A549 (cell line): Measurements from ENCODE around the gene SLC24A3. TPM values are rescaled to one million over a fixed set of nuclear protein-coding genes. Genes with fewer than 3 reads are reported as not detected.

Experiments used
- ATAC-seq, 2 experiments: fragments of 200-7000 bp in 1 of 2; fragments of >200 bp in 1 of 2; cut with Nextera tagmentation in 1 of 2; cut with Tn5 transposase in 1 of 2; 3 replicates each; pipeline versions ENCODE4 v1.8.0 to v1.9.1; 2018 to 2020; ENCODE audit warnings: mild to moderate bottlenecking in 1 of 2, moderate library complexity in 1 of 2
- CTCF ChIA-PET: fragments of 300-600 bp; sonication (Branson Sonifier 250); formaldehyde crosslinking; extraction: SDS; loops from one replicate; lab custom pipeline; 2021; ENCODE audit warnings: antibody characterized with exemption, inconsistent platforms; lab: Yijun Ruan, JAX
- POLR2A ChIA-PET: fragments of 350-600 bp; formaldehyde crosslinking; extraction: SDS; loops from one replicate; lab custom pipeline; 2021; ENCODE audit warnings: antibody characterized with exemption, inconsistent platforms; lab: Yijun Ruan, JAX
- DNase-seq, 2 experiments: peaks; one replicate each; pipeline versions ENCODE4 v3.0.0 to v3.0.0-alpha.2; 2011 to 2016; ENCODE audit warnings: low read depth in 1 of 2, low spot score in 1 of 2
- FAIRE-seq: peaks from 2 replicates; lab custom pipeline; 2011; peaks lifted over from hg19 to GRCh38; lab: Jason Lieb, UNC
- H3K27ac ChIP-seq, 2 experiments: fragments of >200 bp; sonication (Bioruptor Twin); formaldehyde crosslinking; 3 replicates each; pipeline ENCODE4 v1.5.1; 2016 to 2017
- H3K4me1 ChIP-seq: fragments of >200 bp; sonication (Bioruptor Twin); formaldehyde crosslinking; 3 replicates; pipeline ENCODE4 v1.6.1; 2016
- H3K4me2 ChIP-seq: fragments of >200 bp; sonication (Bioruptor Twin); formaldehyde crosslinking; 3 replicates; pipeline ENCODE4 v1.6.1; 2016
- H3K4me3 ChIP-seq: fragments of >200 bp; sonication (Bioruptor Twin); formaldehyde crosslinking; 3 replicates; pipeline ENCODE4 v1.5.1; 2016
- H3K9me3 ChIP-seq: fragments of >200 bp; sonication (Bioruptor Twin); formaldehyde crosslinking; 3 replicates; pipeline ENCODE4 v1.6.1; 2016
- CBX2 ChIP-seq: fragments of 200-600 bp; sonication (generic); IDR thresholded peaks from 2 replicates; pipeline ENCODE4 v1.6.1; 2016; ENCODE audit warnings: low read depth, mild to moderate bottlenecking, borderline replicate concordance
- CHD2 ChIP-seq: fragments of 150-350 bp; IDR thresholded peaks from 2 replicates; pipeline ENCODE4 v1.6.1; 2014; ENCODE audit warnings: low read length; ENCODE audit not compliant: partially characterized antibody
- ESRRA ChIP-seq: fragments of 150-350 bp; IDR thresholded peaks from 2 replicates; pipeline ENCODE4 v1.6.1; 2014; ENCODE audit warnings: mild to moderate bottlenecking, low read length, borderline replicate concordance
- FOXS1 ChIP-seq: fragments of 250-450 bp; sonication (Bioruptor Pico); IDR thresholded peaks from 2 replicates; pipeline ENCODE4 v1.5.0; 2020; ENCODE audit warnings: mild to moderate bottlenecking, moderate library complexity
- GATA3 ChIP-seq: IDR thresholded peaks from 2 replicates; pipeline ENCODE4 v1.6.1; 2012; ENCODE audit warnings: borderline replicate concordance
- HMGXB4 ChIP-seq: fragments of 250-450 bp; sonication (Bioruptor Pico); IDR thresholded peaks from 2 replicates; pipeline ENCODE4 v1.5.0; 2021; ENCODE audit warnings: mild to moderate bottlenecking, moderate library complexity, borderline replicate concordance
- KDM1A ChIP-seq: fragments of 200-600 bp; sonication (generic); IDR thresholded peaks from 2 replicates; pipeline ENCODE4 v1.6.1; 2016; ENCODE audit warnings: low read depth, mild to moderate bottlenecking
- MAFK ChIP-seq: fragments of 450-650 bp; IDR thresholded peaks from 2 replicates; pipeline ENCODE4 v1.6.1; 2014; ENCODE audit not compliant: partially characterized antibody
- MAX ChIP-seq: IDR thresholded peaks from 2 replicates; pipeline ENCODE4 v1.6.1; 2012
- NPAS2 ChIP-seq: fragments of 250-450 bp; sonication (Bioruptor Pico); IDR thresholded peaks from 2 replicates; pipeline ENCODE4 v1.8.0; 2022; ENCODE audit warnings: mild to moderate bottlenecking, moderate library complexity, borderline replicate concordance
- PBX3 ChIP-seq: IDR thresholded peaks from 2 replicates; pipeline ENCODE4 v1.6.1; 2012
- POLR2AphosphoS2 ChIP-seq: conservative IDR thresholded peaks from 2 replicates; pipeline ENCODE4 v1.6.1; 2012; ENCODE audit warnings: low read length, improper control_type of control experiment, inconsistent platforms
- RCOR1 ChIP-seq: fragments of 150-350 bp; IDR thresholded peaks from 2 replicates; pipeline ENCODE4 v1.6.1; 2014; ENCODE audit warnings: antibody characterized with exemption, low read length, low read depth
- RNF2 ChIP-seq: fragments of 200-600 bp; sonication (generic); IDR thresholded peaks from 2 replicates; pipeline ENCODE4 v1.6.1; 2016; ENCODE audit warnings: low read depth, mild to moderate bottlenecking, antibody characterized with exemption, moderate library complexity, borderline replicate concordance
- ZC3H11A ChIP-seq: fragments of 450-650 bp; IDR thresholded peaks from 2 replicates; pipeline ENCODE4 v1.6.1; 2014; ENCODE audit warnings: antibody characterized with exemption, mild to moderate bottlenecking
- ZNF302 ChIP-seq: fragments of 250-450 bp; sonication (Bioruptor Pico); IDR thresholded peaks from 2 replicates; pipeline ENCODE4 v1.9.0; 2021; ENCODE audit warnings: inconsistent platforms, mild to moderate bottlenecking, moderate library complexity
- ZSCAN20 ChIP-seq: fragments of 250-450 bp; sonication (Bioruptor Pico); IDR thresholded peaks from 2 replicates; pipeline ENCODE4 v1.8.0; 2022; ENCODE audit warnings: mild to moderate bottlenecking, moderate library complexity
- WGBS: methylation state at CpG from one replicate; pipeline ENCODE4 v1.1.6; 2017; ENCODE audit errors: missing lambda C conversion rate; 5-methylcytosine and 5-hydroxymethylcytosine counted together
- polyA plus RNA-seq, 4 experiments: library from polyadenylated mRNA; depleted of rRNA in 3 of 4; stranded (reverse); fragments of >200 nt; fragmentation: RNase III in 1 of 4; extraction: RNeasy Plus Mini Kit Qiagen cat#74134 plus additional on column Dnase treatment in 1 of 4; gene quantifications; 2 replicates in 3 of 4; 3 replicates in 1 of 4; pipeline ENCODE4 v1.2.3, GENCODE V29; 2011 to 2017

SLC24A3 gene
- polyA plus RNA-seq, 2 of the 4 experiments (the other 2 are of a cell fraction): 0.08 TPM; not detected in 1

- no peak overlapping the region for H3K4me3 ChIP-seq
- no peak overlapping the region for H3K27ac ChIP-seq
- ATAC-seq: no peak
- FAIRE-seq: no peak
- no peaks in the 10 kb centered on the region for H3K4me1 ChIP-seq
- no peak for DNase-seq
- CTCF ChIA-PET: interaction anchor here (1.2 kb wide), 1 partner anchor 209 kb away, joined by 3 read pairs; no protein-coding TSS in a partner anchor
- H3K4me2 ChIP-seq: no peak overlapping the region
- no peaks in the 10 kb centered on the region for H3K9me3 ChIP-seq
- TF ChIP-seq PBX3 (no peak), MAFK (peak; percentile 58)
- WGBS: 29% methylated on average over 6 of the region's 6 CpGs
- POLR2A ChIA-PET: no interaction called here
These were observed 241.4 kb downstream of the SLC24A3 start for GRCh38 chr20:19453862-19454261.

GRCh38 chr20:19456595-19457395 is 244.4 kb downstream of the SLC24A3 start:
- no peaks in the 10 kb centered on the region for H3K4me1 ChIP-seq
- ATAC-seq (no peak), FAIRE-seq (no peak), DNase-seq (no peak)
- H3K4me2 ChIP-seq: no peak overlapping the region
- 3% methylated on average over 2 of the region's 2 CpGs for WGBS
- H3K27ac ChIP-seq: no peak overlapping the region
- H3K9me3 ChIP-seq: no peaks in the 10 kb centered on the region
- POLR2A ChIA-PET: no interaction called here
- TF ChIP-seq GATA3: no peak
- no peak for TF ChIP-seq KDM1A
- TF ChIP-seq CHD2: no peak
- TF ChIP-seq, all 56 proteins: peak for 0
- no peak overlapping the region for H3K4me3 ChIP-seq
- CTCF ChIA-PET: interaction anchor here (1.4 to 1.8 kb wide), 2 partner anchors 11 to 17 kb away, joined by 3 to 4 read pairs; no protein-coding TSS in a partner anchor

- Histone ChIP-seq H3K4me1 (no peaks in the 10 kb centered on the region), H3K9me3 (no peaks in the 10 kb centered on the region), H3K4me2 (no peak overlapping the region), H3K27ac (no peak overlapping the region), H3K4me3 (no peak overlapping the region)
- POLR2A ChIA-PET: no interaction called here
- no peak for FAIRE-seq
- DNase-seq: no peak
- 2% methylated on average over 3 of the region's 3 CpGs for WGBS
- CTCF ChIA-PET: interaction anchor here (1.4 to 1.8 kb wide), 2 partner anchors 10 to 16 kb away, joined by 3 to 4 read pairs; no protein-coding TSS in a partner anchor
- no peak for TF ChIP-seq RCOR1
- TF ChIP-seq FOXS1 (CRISPR knock-in tag): no peak
- TF ChIP-seq ZNF302: no peak
- no peak for TF ChIP-seq ESRRA
- TF ChIP-seq NPAS2 (CRISPR knock-in tag): no peak
- ATAC-seq: no peak
These were observed 245.2 kb downstream of the SLC24A3 start for GRCh38 chr20:19457611-19458010.

- 17% methylated on average over 6 of the region's 6 CpGs for WGBS
- Histone ChIP-seq H3K27ac (no peak overlapping the region), H3K9me3 (no peaks in the 10 kb centered on the region), H3K4me2 (no peak overlapping the region), H3K4me3 (no peak overlapping the region), H3K4me1 (no peaks in the 10 kb centered on the region)
- CTCF ChIA-PET: interaction anchor here (1.0 kb wide), 1 partner anchor 39 kb away, joined by 3 read pairs; no protein-coding TSS in a partner anchor
- DNase-seq (no peak), FAIRE-seq (no peak), ATAC-seq (no peak)
- POLR2A ChIA-PET: no interaction called here
- no peak for TF ChIP-seq MAX
- TF ChIP-seq ZC3H11A: no peak
- TF ChIP-seq CBX2: no peak
- TF ChIP-seq RNF2: no peak
- no peak for TF ChIP-seq HMGXB4
- no peak for TF ChIP-seq ZSCAN20
- TF ChIP-seq POLR2AphosphoS2: no peak
- no peak for TF ChIP-seq KDM1A
These were observed 247.9 kb downstream of the SLC24A3 start for GRCh38 chr20:19460386-19460785.
